NCI-H526 treated with DMSO at 0.1 percent for 48 hours (cell line): ENCODE results near the gene SMO.
"Not testable (repeated sequence)": the region's sequence is repeated elsewhere in the genome, so short reads cannot be mapped to it uniquely, and the experiment has no call there.

Experiments used
- DNase-seq: peaks from one replicate; lab custom pipeline; 2025; lab: John Stamatoyannopoulos, UW

Gene SMO

GRCh38 chr7:129209067-129209926, 20.9 kb downstream of the SMO start:
- DNase-seq: no peak

- no peak for DNase-seq
Measured at GRCh38 chr7:129210256-129210988, 22.0 kb downstream of the SMO start.

- no peak for DNase-seq
Measured at GRCh38 chr7:129210989-129211312, 22.5 kb downstream of the SMO start.

- DNase-seq: no peak
Measured at GRCh38 chr7:129212126-129212525, 23.7 kb downstream of the SMO start.

GRCh38 chr7:129212596-129212995, 24.2 kb downstream of the SMO start:
- no peak for DNase-seq

GRCh38 chr7:129213828-129214227, 25.4 kb downstream of the SMO start:
- DNase-seq: peak; percentile 54

- DNase-seq: not testable (repeated sequence)
Measured at GRCh38 chr7:129215691-129216090, 27.3 kb downstream of the SMO start.

GRCh38 chr7:129216101-129216715, 27.8 kb downstream of the SMO start:
- not testable (repeated sequence) for DNase-seq

- DNase-seq: not testable (repeated sequence)
Measured at GRCh38 chr7:129216821-129217416, 28.5 kb downstream of the SMO start.

GRCh38 chr7:129218514-129219062, 30.2 kb downstream of the SMO start:
- peak; percentile 75 for DNase-seq

- not testable (repeated sequence) for DNase-seq
Measured at GRCh38 chr7:129219166-129219565, 30.7 kb downstream of the SMO start.

- no peak for DNase-seq
Measured at GRCh38 chr7:129222064-129222463, 33.6 kb downstream of the SMO start.

GRCh38 chr7:129224251-129225205, 36.1 kb downstream of the SMO start, which contains the start of gene AHCYL2:
Gene AHCYL2, plus strand, starts transcription at chr7:129225030.
- DNase-seq: peak; percentile 99

- peak; percentile 73 for DNase-seq
Measured at GRCh38 chr7:129225206-129225930, 36.9 kb downstream of the SMO start.

- DNase-seq: peak; percentile 52
Measured at GRCh38 chr7:129225931-129226572, 37.6 kb downstream of the SMO start.

GRCh38 chr7:129227646-129228578, 39.5 kb downstream of the SMO start:
- DNase-seq: no peak

GRCh38 chr7:129228633-129229032, 40.2 kb downstream of the SMO start:
- no peak for DNase-seq

GRCh38 chr7:129231666-129232065, 43.2 kb downstream of the SMO start:
- DNase-seq: no peak

GRCh38 chr7:129238546-129238945, 50.1 kb downstream of the SMO start:
- no peak for DNase-seq
